HG03064 (cell line): Measurements from ENCODE around the gene MINDY1.

Experiments
- ATAC-seq: cut with Tn5 transposase; IDR thresholded peaks from one replicate; pipeline ENCODE4 v1.9.1; 2021; ENCODE audit warnings: low read depth; ENCODE audit not compliant: unreplicated experiment

The MINDY1 gene

GRCh38 chr1:151006327-151007052 is at the start of gene MINDY1:
Gene MINDY1, minus strand, starts transcription at chr1:151006902. Its CDS starts 4,285 bp downstream, at chr1:151002617.
- ATAC-seq: no peak

- ATAC-seq: no peak
Measured at GRCh38 chr1:151056149-151056548, 49.4 kb upstream of the MINDY1 start.

- ATAC-seq: no peak
Measured at GRCh38 chr1:151055581-151055980, 48.9 kb upstream of the MINDY1 start.

- no peak for ATAC-seq
Measured at GRCh38 chr1:151054971-151055547, 48.4 kb upstream of the MINDY1 start.

GRCh38 chr1:151051356-151052009 is 44.8 kb upstream of the MINDY1 start:
- no peak for ATAC-seq

- ATAC-seq: no peak
Measured at GRCh38 chr1:151050051-151050688, 43.5 kb upstream of the MINDY1 start.

- ATAC-seq: no peak
Measured at GRCh38 chr1:151049458-151049857, 42.8 kb upstream of the MINDY1 start.

- no peak for ATAC-seq
Measured at GRCh38 chr1:151048645-151049032, 41.9 kb upstream of the MINDY1 start.

GRCh38 chr1:151047925-151048644 is 41.4 kb upstream of the MINDY1 start:
- no peak for ATAC-seq

GRCh38 chr1:151047591-151047924 is 40.9 kb upstream of the MINDY1 start, which contains the start of gene C1orf56:
Gene C1orf56, plus strand, starts transcription at chr1:151047751. Its CDS starts 97 bp downstream, at chr1:151047848.
- no peak for ATAC-seq

GRCh38 chr1:151043163-151043562 is 36.5 kb upstream of the MINDY1 start:
- ATAC-seq: no peak

GRCh38 chr1:151039521-151039920 is 32.8 kb upstream of the MINDY1 start:
- no peak for ATAC-seq

GRCh38 chr1:151037032-151037431 is 30.3 kb upstream of the MINDY1 start:
- no peak for ATAC-seq

GRCh38 chr1:151036356-151036755 is 29.7 kb upstream of the MINDY1 start, which contains the start of gene BNIPL:
Gene BNIPL, plus strand, starts transcription at chr1:151036586. Its CDS starts 140 bp downstream, at chr1:151036726.
- no peak for ATAC-seq

GRCh38 chr1:151035167-151035566 is 28.5 kb upstream of the MINDY1 start:
- ATAC-seq: no peak

GRCh38 chr1:151032164-151032563 is 25.5 kb upstream of the MINDY1 start:
- ATAC-seq: no peak

- ATAC-seq: no peak
Measured at GRCh38 chr1:151026460-151026859, 19.8 kb upstream of the MINDY1 start.

- no peak for ATAC-seq
Measured at GRCh38 chr1:151024540-151025146, 17.9 kb upstream of the MINDY1 start.

- ATAC-seq: no peak
Measured at GRCh38 chr1:151013518-151013917, 6.8 kb upstream of the MINDY1 start.
